ENCODE results near the gene SCARB1. TPM values are rescaled to one million over a fixed set of nuclear protein-coding genes. Genes with fewer than 3 reads are reported as not detected.

The SCARB1 gene
- total and polyA plus RNA-seq, 9 of the 15 experiments (the other 6 are each of a cell fraction or from before 2014, with no cell fraction given), result 0.56 to 157 (median 52.8) TPM

GRCh38 chr12:124861492-124861891, 2.2 kb downstream of the SCARB1 start (continued):
- no peak for TF ChIP-seq HMGXB4 (CRISPR knock-in tag; IDR thresholded peaks at IDR 0.05)
- 0 out of 2 replicates have a peak, but pooled peaks have one; percentile 28 for TF ChIP-seq CREM (IDR thresholded peaks at IDR 0.05; ENCODE audit: low read depth)
- no peak for TF ChIP-seq ZKSCAN8 (CRISPR knock-in tag; IDR thresholded peaks at IDR 0.05)
- TF ChIP-seq ELK1 (CRISPR knock-in tag; IDR thresholded peaks at IDR 0.05), result no peak
- TF ChIP-seq SREBF1 (IDR thresholded peaks at IDR 0.05; ENCODE audit: borderline replicate concordance, low read depth, low read length), result peak; percentile 75; the same call in 1 of the 2 replicates
- no peak for TF ChIP-seq ZNF311 (CRISPR knock-in tag; IDR thresholded peaks at IDR 0.05)
- TF ChIP-seq CBFB (CRISPR knock-in tag; IDR thresholded peaks at IDR 0.05), result 0 out of 2 replicates have a peak, but pooled peaks have one; percentile 16
- no peak for TF ChIP-seq GABPA (tag; conservative IDR thresholded peaks at IDR 0.05; ENCODE audit: low read depth)
- no peak for TF ChIP-seq MEF2D (tag; conservative IDR thresholded peaks at IDR 0.05; ENCODE audit: low read depth)
- no peak for TF ChIP-seq KAT7 (CRISPR knock-in tag; IDR thresholded peaks at IDR 0.05; ENCODE audit: borderline replicate concordance)
- no peak for TF ChIP-seq ZNF133 (CRISPR knock-in tag; IDR thresholded peaks at IDR 0.05)
- TF ChIP-seq RAD21 (CRISPR knock-in tag; conservative IDR thresholded peaks at IDR 0.05 in 1 of 2, IDR thresholded peaks at IDR 0.05 in 1 of 2), result no peak
- TF ChIP-seq ELF4 (CRISPR knock-in tag; IDR thresholded peaks at IDR 0.05), result no peak
- no peak for TF ChIP-seq MNT (conservative IDR thresholded peaks at IDR 0.05)
- no peak for TF ChIP-seq RBM15 (IDR thresholded peaks at IDR 0.05; ENCODE audit: insufficient read depth, low read length)
- no peak for TF ChIP-seq ZNF77 (CRISPR knock-in tag; IDR thresholded peaks at IDR 0.05)
- TF ChIP-seq GATA2 (CRISPR knock-in tag; IDR thresholded peaks at IDR 0.05), result no peak
